Lung (tissue), 12 donors: ENCODE measurements around the gene ATF7IP2. TPM values are rescaled to one million over a fixed set of nuclear protein-coding genes. Genes with fewer than 3 reads are reported as not detected.

Source experiments
- ATAC-seq: fragments of 200-7000 bp; cut with Tn5 transposase; one replicate; pipeline ENCODE4 v1.9.1; 2020; ENCODE audit warnings: moderate number of reproducible peaks; ENCODE audit not compliant: insufficient read depth, low FRiP score
- DNase-seq, 3 donors: peaks; one replicate each; pipeline ENCODE4 v3.0.0-alpha.2; 2013 to 2017
- H3K27ac ChIP-seq, 2 donors: one replicate each; pipeline ENCODE4 v1.5.1; 2013; ENCODE audit warnings: mild to moderate bottlenecking in 2 of 2, moderate library complexity in 2 of 2, control low read depth in 1 of 2, inconsistent platforms in 1 of 2, low read depth in 1 of 2, low read length in 1 of 2
- H3K27me3 ChIP-seq, 3 donors: one replicate each; pipeline ENCODE4 v1.5.1; 2013; ENCODE audit warnings: low read length in 2 of 3; ENCODE audit not compliant: control insufficient read depth in 3 of 3, insufficient read depth in 3 of 3
- H3K36me3 ChIP-seq, 4 donors: one replicate each; pipeline ENCODE4 v1.5.1; 2013; ENCODE audit warnings: low read length in 4 of 4, mild to moderate bottlenecking in 1 of 4, moderate library complexity in 1 of 4; ENCODE audit not compliant: control insufficient read depth in 4 of 4, insufficient read depth in 4 of 4
- H3K4me1 ChIP-seq, 5 donors: one replicate each; pipeline ENCODE4 v1.5.1; 2013; ENCODE audit warnings: low read length in 5 of 5, mild to moderate bottlenecking in 2 of 5, moderate library complexity in 1 of 5; ENCODE audit not compliant: control insufficient read depth in 5 of 5, insufficient read depth in 5 of 5
- H3K4me3 ChIP-seq: one replicate; pipeline ENCODE4 v1.5.1; 2013; ENCODE audit warnings: mild to moderate bottlenecking, control low read depth, moderate library complexity
- H3K9ac ChIP-seq, 2 donors: one replicate each; pipeline ENCODE4 v1.5.1; 2013; ENCODE audit warnings: low read length in 2 of 2, control low read depth in 1 of 2; ENCODE audit not compliant: insufficient read depth in 1 of 2
- H3K9me3 ChIP-seq, 4 donors: one replicate each; pipeline ENCODE4 v1.5.1; 2013; ENCODE audit warnings: low read length in 3 of 4, mild to moderate bottlenecking in 1 of 4, moderate library complexity in 1 of 4; ENCODE audit not compliant: control insufficient read depth in 4 of 4, insufficient read depth in 3 of 4
- CTCF ChIP-seq: IDR thresholded peaks from 2 replicates; pipeline ENCODE4 v1.5.1; 2012; ENCODE audit warnings: mild to moderate bottlenecking; ENCODE audit errors: control extremely low read depth, extremely low read depth
- WGBS, 2 donors: extraction: QIAGEN DNeasy Blood & Tissue Kit; methylation state at CpG; one replicate each; pipeline ENCODE4 v1.1.7; 2013; 5-methylcytosine and 5-hydroxymethylcytosine counted together
- polyA plus RNA-seq, 2 donors: library from polyadenylated mRNA; stranded (reverse); fragments of 200-250 nt; gene quantifications; one replicate each; pipeline ENCODE4 v1.2.1, GENCODE V29; 2013
- total RNA-seq, 2 donors: library from RNA; depleted of rRNA in 1 of 2; stranded (reverse); fragments of >200 nt in 1 of 2; gene quantifications; one replicate each; pipeline ENCODE4 v1.2.1, GENCODE V29; 2014 to 2021
- donor health status: control.
- donor health status: control.
- donor health status: Bipolar disorder and iron deficiency.
- donor health status: healthy.
- donor health status: DM: yes; HTN: yes; CAD: no.

Gene ATF7IP2
- total and polyA plus RNA-seq, 4 donors = 7.3 to 18.0 (median 14.5) TPM

- no peak for TF ChIP-seq CTCF
- no peak overlapping the region for H3K9ac ChIP-seq
- no peak overlapping the region for H3K4me3 ChIP-seq
- H3K4me1 ChIP-seq = no peaks in the 10 kb centered on the region
- H3K9me3 ChIP-seq = no peaks in the 10 kb centered on the region
- H3K27ac ChIP-seq = no peak overlapping the region
- H3K27me3 ChIP-seq = no peaks in the 10 kb centered on the region
- 92 to 97% methylated on average over 7 of the region's 7 CpGs for WGBS, 2 donors
- no peak for ATAC-seq
- no peak for DNase-seq
- peaks cover 7 to 22% (median 12%) of the 10 kb centered on the region in 4 donors for H3K36me3 ChIP-seq
Observed at GRCh38 chr16:10526962-10527361, 141.1 kb downstream of the ATF7IP2 start.

- no peak for DNase-seq
- WGBS, 2 donors = 98% methylated on average over 8 of the region's 8 CpGs
- no peaks in the 10 kb centered on the region for H3K4me1 ChIP-seq
- H3K9me3 ChIP-seq = no peaks in the 10 kb centered on the region
- peaks cover 9 to 27% (median 13%) of the 10 kb centered on the region in 4 donors for H3K36me3 ChIP-seq
- no peak overlapping the region for H3K4me3 ChIP-seq
- H3K27me3 ChIP-seq = no peaks in the 10 kb centered on the region
- H3K9ac ChIP-seq = no peak overlapping the region
- no peak for TF ChIP-seq CTCF
- no peak for ATAC-seq
- no peak overlapping the region for H3K27ac ChIP-seq
Observed at GRCh38 chr16:10528635-10529034, 142.8 kb downstream of the ATF7IP2 start.

- no peak overlapping the region for H3K9ac ChIP-seq
- no peaks in the 10 kb centered on the region for H3K27me3 ChIP-seq
- DNase-seq = no peak
- peaks cover 9 to 24% (median 12%) of the 10 kb centered on the region in 4 donors for H3K36me3 ChIP-seq
- TF ChIP-seq CTCF = no peak
- WGBS, 2 donors = 55 to 68% methylated on average over 1 of the region's 1 CpG
- H3K4me3 ChIP-seq = no peak overlapping the region
- ATAC-seq = no peak
- no peaks in the 10 kb centered on the region for H3K4me1 ChIP-seq
- no peaks in the 10 kb centered on the region for H3K9me3 ChIP-seq
- peak overlapping the region in 1 of 2 donors; percentile 24 for H3K27ac ChIP-seq
Observed at GRCh38 chr16:10529895-10530669, 144.2 kb downstream of the ATF7IP2 start.
